WTC11 (cell line): ENCODE measurements around the gene SVOP. TPM values are rescaled to one million over a fixed set of nuclear protein-coding genes. Genes with fewer than 3 reads are reported as not detected.

Experiments
- ATAC-seq: fragments of 200-7000 bp; cut with Tn5 transposase; 2 replicates; pipeline ENCODE4 v1.10.0; 2021; ENCODE audit warnings: mild to moderate bottlenecking, moderate library complexity
- CTCF ChIA-PET: fragments of 300-600 bp; sonication (Branson Sonifier 250); formaldehyde crosslinking; loops from one replicate; lab custom pipeline; 2021; ENCODE audit warnings: antibody characterized with exemption; lab: Charles Lee
- POLR2A ChIA-PET: fragments of 350-600 bp; sonication (Branson Sonifier 250); formaldehyde crosslinking; loops from one replicate; lab custom pipeline; 2021; ENCODE audit warnings: antibody characterized with exemption; lab: Charles Lee
- DNase-seq: peaks from one replicate; pipeline ENCODE4 v3.0.0; 2021; ENCODE audit warnings: low spot score
- H3K27ac Mint-ChIP-seq: 2 replicates; pipeline ENCODE4 v1.8.0; 2021; ENCODE audit warnings: mixed read lengths
- H3K27me3 Mint-ChIP-seq: 2 replicates; pipeline ENCODE4 v1.8.0; 2021; ENCODE audit warnings: low read depth, mild to moderate bottlenecking, moderate library complexity, mixed read lengths
- H3K36me3 Mint-ChIP-seq: 2 replicates; pipeline ENCODE4 v1.8.0; 2021; ENCODE audit warnings: mixed read lengths
- H3K4me1 Mint-ChIP-seq: 2 replicates; pipeline ENCODE4 v1.8.0; 2022; ENCODE audit warnings: mixed read lengths
- H3K4me3 Mint-ChIP-seq: 2 replicates; pipeline ENCODE4 v1.8.0; 2021; ENCODE audit warnings: mild to moderate bottlenecking, moderate library complexity, mixed read lengths
- H3K9me3 Mint-ChIP-seq: 2 replicates; pipeline ENCODE4 v1.8.0; 2021; ENCODE audit warnings: mixed read lengths
- ATF3 ChIP-seq: sonication (generic); formaldehyde crosslinking; conservative IDR thresholded peaks from 2 replicates; pipeline ENCODE4 v1.8.1; 2022; ENCODE audit warnings: mild to moderate bottlenecking, missing genetic modification reagents
- CREM ChIP-seq: sonication (generic); formaldehyde crosslinking; IDR thresholded peaks from 2 replicates; pipeline ENCODE4 v1.8.1; 2022; ENCODE audit warnings: mild to moderate bottlenecking, missing genetic modification reagents, moderate library complexity
- E2F5 ChIP-seq: sonication (generic); formaldehyde crosslinking; IDR thresholded peaks from 2 replicates; pipeline ENCODE4 v1.8.1; 2022; ENCODE audit warnings: mild to moderate bottlenecking, moderate library complexity, missing genetic modification reagents
- GABPB1 ChIP-seq: sonication (generic); formaldehyde crosslinking; IDR thresholded peaks from 2 replicates; pipeline ENCODE4 v1.8.1; 2023; ENCODE audit warnings: mild to moderate bottlenecking, missing genetic modification reagents
- JAZF1 ChIP-seq: fragments of 250-450 bp; sonication (Bioruptor Pico); IDR thresholded peaks from 2 replicates; pipeline ENCODE4 v1.9.0; 2021; ENCODE audit warnings: moderate library complexity, mild to moderate bottlenecking, inconsistent platforms
- KAT7 ChIP-seq: sonication (generic); formaldehyde crosslinking; IDR thresholded peaks from 2 replicates; pipeline ENCODE4 v1.8.1; 2023; ENCODE audit warnings: missing genetic modification reagents, mild to moderate bottlenecking, borderline replicate concordance
- NFATC4 ChIP-seq: fragments of 250-450 bp; sonication (Bioruptor Pico); IDR thresholded peaks from 2 replicates; pipeline ENCODE4 v1.9.0; 2021; ENCODE audit warnings: mild to moderate bottlenecking
- OVOL2 ChIP-seq: fragments of 250-450 bp; sonication (Bioruptor Pico); IDR thresholded peaks from 2 replicates; pipeline ENCODE4 v1.9.0; 2021; ENCODE audit warnings: mild to moderate bottlenecking, borderline replicate concordance
- RELA ChIP-seq: sonication (generic); formaldehyde crosslinking; IDR thresholded peaks from 2 replicates; pipeline ENCODE4 v1.8.1; 2022; ENCODE audit warnings: missing genetic modification reagents, mild to moderate bottlenecking, borderline replicate concordance
- ZBTB43 ChIP-seq: sonication (generic); formaldehyde crosslinking; IDR thresholded peaks from 2 replicates; pipeline ENCODE4 v1.8.1; 2023; ENCODE audit warnings: mild to moderate bottlenecking, missing genetic modification reagents
- ZNF219 ChIP-seq: sonication (generic); formaldehyde crosslinking; IDR thresholded peaks from 2 replicates; pipeline ENCODE4 v1.8.0; 2023; ENCODE audit warnings: missing genetic modification reagents, mild to moderate bottlenecking, borderline replicate concordance
- ZNF232 ChIP-seq: sonication (generic); formaldehyde crosslinking; IDR thresholded peaks from 2 replicates; pipeline ENCODE4 v1.8.0; 2022; ENCODE audit warnings: mild to moderate bottlenecking, missing genetic modification reagents
- ZNF263 ChIP-seq: sonication (generic); formaldehyde crosslinking; IDR thresholded peaks from 2 replicates; pipeline ENCODE4 v1.8.1; 2022; ENCODE audit warnings: low read depth, mild to moderate bottlenecking, moderate library complexity, missing genetic modification reagents
- ZNF396 ChIP-seq: fragments of 250-450 bp; sonication (Bioruptor Pico); IDR thresholded peaks from 2 replicates; pipeline ENCODE4 v1.8.0; 2021; ENCODE audit warnings: mild to moderate bottlenecking, moderate library complexity, borderline replicate concordance
- ZNF423 ChIP-seq: fragments of 250-450 bp; sonication (Bioruptor Pico); IDR thresholded peaks from 2 replicates; pipeline ENCODE4 v2.1.2; 2022; ENCODE audit warnings: mild to moderate bottlenecking, moderate library complexity
- ZNF671 ChIP-seq: fragments of 250-450 bp; sonication (Bioruptor Pico); IDR thresholded peaks from 2 replicates; pipeline ENCODE4 v1.8.0; 2021; ENCODE audit warnings: mild to moderate bottlenecking
- total RNA-seq: library from RNA; stranded (reverse); gene quantifications from 3 replicates; pipeline ENCODE4 v1.2.3, GENCODE V29; 2021
- TF ChIP-seq, protein P1 (sequence below): sonication (generic); formaldehyde crosslinking; IDR thresholded peaks from 2 replicates; pipeline ENCODE4 v1.8.0; 2023; ENCODE audit warnings: missing genetic modification reagents
- TF ChIP-seq, protein P2 (sequence below): sonication (generic); formaldehyde crosslinking; conservative IDR thresholded peaks from 2 replicates; pipeline ENCODE4 v1.8.1; 2023; ENCODE audit warnings: mild to moderate bottlenecking, low read depth, missing genetic modification reagents, moderate library complexity
- TF ChIP-seq, protein P3 (sequence below): fragments of 250-450 bp; sonication (Bioruptor Pico); IDR thresholded peaks from 2 replicates; pipeline ENCODE4 v1.9.0; 2021; ENCODE audit warnings: mild to moderate bottlenecking, borderline replicate concordance
- TF ChIP-seq, protein P4 (sequence below): fragments of 250-450 bp; sonication (Bioruptor Pico); conservative IDR thresholded peaks from 2 replicates; pipeline ENCODE4 v1.9.0; 2021; ENCODE audit warnings: mild to moderate bottlenecking

The SVOP gene
- total RNA-seq, 1 experiment from 2014 or later: 0.04 TPM

DNA sequence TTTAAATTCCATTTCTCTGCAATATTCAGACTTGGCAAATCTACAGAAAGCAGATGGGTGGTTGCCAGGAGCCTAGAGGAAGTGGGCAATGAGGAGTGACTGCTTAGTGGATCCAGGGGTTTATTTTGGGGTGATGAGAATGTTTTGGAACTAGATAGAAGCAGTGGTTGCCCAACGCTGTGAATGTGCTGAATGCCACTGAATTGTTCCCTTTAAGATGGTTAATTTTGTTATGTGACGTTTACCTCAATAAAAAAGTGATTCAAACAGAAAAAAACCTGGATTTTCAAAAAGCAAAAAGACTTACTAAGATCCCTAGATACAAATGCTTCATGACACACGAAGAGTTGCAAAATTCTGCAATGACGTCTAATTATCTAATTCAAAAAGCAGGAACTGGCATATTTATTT lies 106.7 kb downstream of the SVOP start:
- TF ChIP-seq ZNF263 (CRISPR knock-in tag) (no peak), ZNF423 (CRISPR knock-in tag) (no peak), OVOL2 (CRISPR knock-in tag) (no peak), ZBTB43 (CRISPR knock-in tag) (no peak), CREM (CRISPR knock-in tag) (no peak), ZNF671 (no peak)
- TF ChIP-seq, protein P1, sequence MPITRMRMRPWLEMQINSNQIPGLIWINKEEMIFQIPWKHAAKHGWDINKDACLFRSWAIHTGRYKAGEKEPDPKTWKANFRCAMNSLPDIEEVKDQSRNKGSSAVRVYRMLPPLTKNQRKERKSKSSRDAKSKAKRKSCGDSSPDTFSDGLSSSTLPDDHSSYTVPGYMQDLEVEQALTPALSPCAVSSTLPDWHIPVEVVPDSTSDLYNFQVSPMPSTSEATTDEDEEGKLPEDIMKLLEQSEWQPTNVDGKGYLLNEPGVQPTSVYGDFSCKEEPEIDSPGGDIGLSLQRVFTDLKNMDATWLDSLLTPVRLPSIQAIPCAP: no peak
- TF ChIP-seq, protein P2, sequence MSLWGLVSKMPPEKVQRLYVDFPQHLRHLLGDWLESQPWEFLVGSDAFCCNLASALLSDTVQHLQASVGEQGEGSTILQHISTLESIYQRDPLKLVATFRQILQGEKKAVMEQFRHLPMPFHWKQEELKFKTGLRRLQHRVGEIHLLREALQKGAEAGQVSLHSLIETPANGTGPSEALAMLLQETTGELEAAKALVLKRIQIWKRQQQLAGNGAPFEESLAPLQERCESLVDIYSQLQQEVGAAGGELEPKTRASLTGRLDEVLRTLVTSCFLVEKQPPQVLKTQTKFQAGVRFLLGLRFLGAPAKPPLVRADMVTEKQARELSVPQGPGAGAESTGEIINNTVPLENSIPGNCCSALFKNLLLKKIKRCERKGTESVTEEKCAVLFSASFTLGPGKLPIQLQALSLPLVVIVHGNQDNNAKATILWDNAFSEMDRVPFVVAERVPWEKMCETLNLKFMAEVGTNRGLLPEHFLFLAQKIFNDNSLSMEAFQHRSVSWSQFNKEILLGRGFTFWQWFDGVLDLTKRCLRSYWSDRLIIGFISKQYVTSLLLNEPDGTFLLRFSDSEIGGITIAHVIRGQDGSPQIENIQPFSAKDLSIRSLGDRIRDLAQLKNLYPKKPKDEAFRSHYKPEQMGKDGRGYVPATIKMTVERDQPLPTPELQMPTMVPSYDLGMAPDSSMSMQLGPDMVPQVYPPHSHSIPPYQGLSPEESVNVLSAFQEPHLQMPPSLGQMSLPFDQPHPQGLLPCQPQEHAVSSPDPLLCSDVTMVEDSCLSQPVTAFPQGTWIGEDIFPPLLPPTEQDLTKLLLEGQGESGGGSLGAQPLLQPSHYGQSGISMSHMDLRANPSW (CRISPR knock-in tag): no peak
- TF ChIP-seq, protein P3, sequence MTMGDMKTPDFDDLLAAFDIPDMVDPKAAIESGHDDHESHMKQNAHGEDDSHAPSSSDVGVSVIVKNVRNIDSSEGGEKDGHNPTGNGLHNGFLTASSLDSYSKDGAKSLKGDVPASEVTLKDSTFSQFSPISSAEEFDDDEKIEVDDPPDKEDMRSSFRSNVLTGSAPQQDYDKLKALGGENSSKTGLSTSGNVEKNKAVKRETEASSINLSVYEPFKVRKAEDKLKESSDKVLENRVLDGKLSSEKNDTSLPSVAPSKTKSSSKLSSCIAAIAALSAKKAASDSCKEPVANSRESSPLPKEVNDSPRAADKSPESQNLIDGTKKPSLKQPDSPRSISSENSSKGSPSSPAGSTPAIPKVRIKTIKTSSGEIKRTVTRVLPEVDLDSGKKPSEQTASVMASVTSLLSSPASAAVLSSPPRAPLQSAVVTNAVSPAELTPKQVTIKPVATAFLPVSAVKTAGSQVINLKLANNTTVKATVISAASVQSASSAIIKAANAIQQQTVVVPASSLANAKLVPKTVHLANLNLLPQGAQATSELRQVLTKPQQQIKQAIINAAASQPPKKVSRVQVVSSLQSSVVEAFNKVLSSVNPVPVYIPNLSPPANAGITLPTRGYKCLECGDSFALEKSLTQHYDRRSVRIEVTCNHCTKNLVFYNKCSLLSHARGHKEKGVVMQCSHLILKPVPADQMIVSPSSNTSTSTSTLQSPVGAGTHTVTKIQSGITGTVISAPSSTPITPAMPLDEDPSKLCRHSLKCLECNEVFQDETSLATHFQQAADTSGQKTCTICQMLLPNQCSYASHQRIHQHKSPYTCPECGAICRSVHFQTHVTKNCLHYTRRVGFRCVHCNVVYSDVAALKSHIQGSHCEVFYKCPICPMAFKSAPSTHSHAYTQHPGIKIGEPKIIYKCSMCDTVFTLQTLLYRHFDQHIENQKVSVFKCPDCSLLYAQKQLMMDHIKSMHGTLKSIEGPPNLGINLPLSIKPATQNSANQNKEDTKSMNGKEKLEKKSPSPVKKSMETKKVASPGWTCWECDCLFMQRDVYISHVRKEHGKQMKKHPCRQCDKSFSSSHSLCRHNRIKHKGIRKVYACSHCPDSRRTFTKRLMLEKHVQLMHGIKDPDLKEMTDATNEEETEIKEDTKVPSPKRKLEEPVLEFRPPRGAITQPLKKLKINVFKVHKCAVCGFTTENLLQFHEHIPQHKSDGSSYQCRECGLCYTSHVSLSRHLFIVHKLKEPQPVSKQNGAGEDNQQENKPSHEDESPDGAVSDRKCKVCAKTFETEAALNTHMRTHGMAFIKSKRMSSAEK (CRISPR knock-in tag): no peak
- DNase-seq (no peak), ATAC-seq (no peak)
- H3K4me3 Mint-ChIP-seq: no peak overlapping the region
- H3K4me1 Mint-ChIP-seq: peaks cover 2% of the 10 kb centered on the region
- CTCF ChIA-PET: no interaction called here
- H3K36me3 Mint-ChIP-seq: no peaks in the 10 kb centered on the region
- H3K27ac Mint-ChIP-seq: no peak overlapping the region
- H3K9me3 Mint-ChIP-seq: no peaks in the 10 kb centered on the region
- POLR2A ChIA-PET: no interaction called here
- H3K27me3 Mint-ChIP-seq: peaks cover 3% of the 10 kb centered on the region; the same call in 1 of the 2 replicates

GRCh38 chr12:108912361-108912760 lies 108.5 kb downstream of the SVOP start:
- ChIA-PET CTCF (no interaction called here), POLR2A (no interaction called here)
- Mint-ChIP-seq H3K27me3 (peaks cover 6% of the 10 kb centered on the region), H3K9me3 (no peaks in the 10 kb centered on the region), H3K4me3 (no peak overlapping the region), H3K4me1 (peaks cover 5% of the 10 kb centered on the region), H3K27ac (no peak overlapping the region), H3K36me3 (no peaks in the 10 kb centered on the region)
- DNase-seq (no peak), ATAC-seq (no peak)
- no peak for TF ChIP-seq ZNF423 (CRISPR knock-in tag)

DNA sequence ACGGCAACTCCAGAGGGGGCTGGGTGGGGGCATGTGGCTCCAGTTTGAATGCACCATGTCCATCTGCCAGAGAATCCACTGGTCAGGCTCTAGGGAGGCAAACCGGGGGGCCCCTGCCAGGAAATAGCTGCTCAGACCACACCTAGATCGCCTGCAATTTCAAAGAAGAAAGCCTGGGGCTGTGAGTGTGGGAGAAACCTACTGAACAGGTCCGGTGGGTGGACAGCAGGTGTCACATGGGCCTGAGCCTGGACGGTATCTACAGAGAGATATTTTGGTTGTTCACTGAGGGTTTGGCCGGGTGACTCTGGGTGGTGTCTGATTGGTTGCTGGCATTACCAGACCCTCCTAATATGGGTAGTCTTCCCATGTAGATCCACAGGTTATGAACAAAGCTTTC lies 109.0 kb downstream of the SVOP start:
- H3K36me3 Mint-ChIP-seq: no peaks in the 10 kb centered on the region
- DNase-seq (no peak), ATAC-seq (no peak)
- ChIA-PET CTCF (no interaction called here), POLR2A (no interaction called here)
- H3K27me3 Mint-ChIP-seq: peaks cover 8% of the 10 kb centered on the region
- H3K9me3 Mint-ChIP-seq: no peaks in the 10 kb centered on the region
- no peak overlapping the region for H3K4me3 Mint-ChIP-seq
- no peak overlapping the region for H3K27ac Mint-ChIP-seq
- H3K4me1 Mint-ChIP-seq: peaks cover 5% of the 10 kb centered on the region
- TF ChIP-seq ZNF396 (CRISPR knock-in tag) (no peak), E2F5 (CRISPR knock-in tag) (no peak), KAT7 (CRISPR knock-in tag) (no peak), GABPB1 (CRISPR knock-in tag) (no peak), JAZF1 (CRISPR knock-in tag) (no peak), ZNF219 (CRISPR knock-in tag) (no peak), NFATC4 (CRISPR knock-in tag) (no peak), ZNF232 (CRISPR knock-in tag) (no peak), ZNF671 (no peak), RELA (CRISPR knock-in tag) (no peak), ATF3 (CRISPR knock-in tag) (no peak)
- TF ChIP-seq, protein P4, sequence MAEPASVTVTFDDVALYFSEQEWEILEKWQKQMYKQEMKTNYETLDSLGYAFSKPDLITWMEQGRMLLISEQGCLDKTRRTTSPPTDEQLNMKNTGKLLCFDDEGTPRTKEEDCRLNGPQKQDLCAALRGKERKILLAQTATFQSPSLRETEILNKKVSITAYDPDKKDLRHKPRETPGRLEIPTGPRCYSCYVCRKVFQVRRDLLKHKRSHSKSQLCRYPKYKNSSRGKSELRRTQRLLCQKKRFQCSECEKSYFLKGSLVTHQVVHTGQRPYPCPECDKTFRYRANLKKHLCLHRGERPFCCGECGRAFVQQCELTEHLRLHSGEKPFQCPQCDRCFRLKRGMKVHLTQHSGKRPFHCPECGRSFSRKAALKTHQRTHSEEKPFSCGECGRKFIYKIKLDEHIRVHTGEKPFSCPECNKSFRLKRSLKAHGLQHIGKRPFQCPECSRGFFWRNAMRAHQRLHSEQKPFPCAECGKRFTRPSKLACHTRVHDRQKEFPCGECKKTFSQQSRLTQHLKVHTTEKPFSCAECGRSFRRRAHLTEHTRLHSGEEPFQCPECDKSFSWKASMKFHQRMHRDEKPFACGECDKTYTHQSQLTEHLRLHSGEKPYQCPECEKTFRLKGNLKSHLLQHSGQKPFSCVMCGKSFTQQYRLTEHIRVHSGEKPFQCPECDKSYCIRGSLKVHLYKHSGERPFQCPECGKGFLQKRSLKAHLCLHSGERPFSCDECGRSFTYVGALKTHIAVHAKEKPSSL: no peak
